ENCODE data around the gene ZNF207.

ZNF207 gene

GRCh38 chr17:32320847-32321246 is 29.1 kb upstream of the ZNF207 start:
- no peaks in the 10 kb centered on the region for H3F3A ChIP-seq (ENCODE audit: insufficient read depth)
- H3K79me2 ChIP-seq (ENCODE audit: insufficient read depth, low read length), result no peaks in the 10 kb centered on the region
- no peak overlapping the region for H2AFZ ChIP-seq (ENCODE audit: low read depth, low read length, severe bottlenecking)
- no peak overlapping the region for H3K4me3 ChIP-seq (ENCODE audit: insufficient read depth, low read length, poor library complexity, severe bottlenecking)
- no peaks in the 10 kb centered on the region for H3K9me3 ChIP-seq (ENCODE audit: insufficient read depth, low read length)
- H3K9ac ChIP-seq (ENCODE audit: low read length), result no peak overlapping the region
- no peaks in the 10 kb centered on the region for H4K20me1 ChIP-seq (ENCODE audit: low read depth, low read length)
- no peak overlapping the region for H3K4me2 ChIP-seq (ENCODE audit: low read depth, low read length, poor library complexity, severe bottlenecking)
- H3K9me2 ChIP-seq (replicated peaks; ENCODE audit: insufficient read depth, low read length), result no peaks in the 10 kb centered on the region
- no peak overlapping the region for H3K27ac ChIP-seq (ENCODE audit: low read depth, low read length)
- no peaks in the 10 kb centered on the region for H3K36me3 ChIP-seq (ENCODE audit: low read length)
- no peak for TF ChIP-seq CTCF (IDR thresholded peaks at IDR 0.05; ENCODE audit: insufficient read depth, low read length, poor library complexity, severe bottlenecking)
- TF ChIP-seq EZH2phosphoT487 (conservative IDR thresholded peaks at IDR 0.05; ENCODE audit: low read length), result no peak
- no peaks in the 10 kb centered on the region for H3K27me3 ChIP-seq (ENCODE audit: low read length)

DNA sequence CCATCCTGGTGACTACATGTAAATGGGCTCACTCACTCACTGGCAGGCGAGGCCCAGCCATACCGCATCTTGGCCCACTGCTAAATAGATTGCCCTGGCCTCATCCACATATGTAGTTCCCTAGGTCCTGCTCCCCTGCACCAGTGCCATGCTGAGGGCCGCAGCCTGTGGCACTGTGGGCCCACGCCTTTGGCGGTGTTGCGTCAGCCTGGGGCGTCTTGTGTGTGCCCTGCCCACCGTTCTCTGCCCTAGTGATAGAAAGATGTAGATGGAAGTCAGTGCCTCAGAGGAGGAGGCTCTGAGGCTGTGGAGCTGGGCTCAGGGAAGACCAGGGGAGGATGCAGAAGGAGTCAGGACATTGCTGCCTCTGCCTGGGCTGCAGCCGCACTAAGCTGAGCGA is 26.9 kb upstream of the ZNF207 start:
- H3K4me2 ChIP-seq (ENCODE audit: low read depth, low read length, poor library complexity, severe bottlenecking), result no peak overlapping the region
- no peaks in the 10 kb centered on the region for H3K27me3 ChIP-seq (ENCODE audit: low read length)
- H3K79me2 ChIP-seq (ENCODE audit: insufficient read depth, low read length), result no peaks in the 10 kb centered on the region
- TF ChIP-seq CTCF (IDR thresholded peaks at IDR 0.05; ENCODE audit: insufficient read depth, low read length, poor library complexity, severe bottlenecking) (no peak), EZH2phosphoT487 (conservative IDR thresholded peaks at IDR 0.05; ENCODE audit: low read length) (no peak)
- no peak overlapping the region for H2AFZ ChIP-seq (ENCODE audit: low read depth, low read length, severe bottlenecking)
- no peaks in the 10 kb centered on the region for H3F3A ChIP-seq (ENCODE audit: insufficient read depth)
- no peaks in the 10 kb centered on the region for H3K9me2 ChIP-seq (replicated peaks; ENCODE audit: insufficient read depth, low read length)
- H4K20me1 ChIP-seq (ENCODE audit: low read depth, low read length), result no peaks in the 10 kb centered on the region
- H3K9me3 ChIP-seq (ENCODE audit: insufficient read depth, low read length), result no peaks in the 10 kb centered on the region
- H3K9ac ChIP-seq (ENCODE audit: low read length), result no peak overlapping the region
- H3K27ac ChIP-seq (ENCODE audit: low read depth, low read length), result no peak overlapping the region
- H3K4me3 ChIP-seq (ENCODE audit: insufficient read depth, low read length, poor library complexity, severe bottlenecking), result no peak overlapping the region
- H3K36me3 ChIP-seq (ENCODE audit: low read length), result no peaks in the 10 kb centered on the region

DNA sequence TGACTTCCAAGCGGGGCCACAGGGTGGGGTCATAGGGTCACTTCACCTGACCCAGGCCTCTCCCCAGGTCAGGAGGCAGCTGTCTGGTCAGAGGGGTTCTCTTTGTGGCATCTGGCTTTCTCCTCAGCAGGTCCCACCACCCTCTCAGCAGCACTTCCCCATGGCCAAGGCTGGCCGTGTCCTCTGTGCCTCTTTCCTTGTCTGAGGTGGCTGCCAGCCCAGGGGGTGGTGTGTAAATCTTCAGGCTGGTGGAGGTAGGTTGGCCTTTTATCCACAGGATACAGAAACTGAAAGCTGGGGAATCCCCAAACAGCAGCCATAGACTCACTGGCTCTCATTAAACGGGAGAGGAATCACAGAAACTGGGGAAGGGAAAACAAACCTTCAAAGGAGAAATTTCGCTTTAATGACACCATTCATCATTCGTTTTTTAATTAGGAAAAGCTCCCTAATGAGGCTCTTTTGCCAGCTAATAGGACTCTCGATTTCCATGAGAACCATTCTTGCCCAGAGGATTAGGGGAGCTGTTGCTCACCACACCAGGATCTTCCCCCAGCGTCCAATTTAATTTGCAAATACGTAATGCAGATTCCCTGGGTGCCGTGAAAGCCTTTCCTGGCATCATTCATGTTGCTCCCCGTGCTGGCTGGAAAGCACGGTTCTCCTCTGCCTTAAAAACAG is 26.0 kb upstream of the ZNF207 start:
- Histone ChIP-seq H3K27me3 (ENCODE audit: low read length) (no peaks in the 10 kb centered on the region), H3K36me3 (ENCODE audit: low read length) (no peaks in the 10 kb centered on the region), H3K27ac (ENCODE audit: low read depth, low read length) (no peak overlapping the region), H3F3A (ENCODE audit: insufficient read depth) (no peaks in the 10 kb centered on the region), H3K4me2 (ENCODE audit: low read depth, low read length, poor library complexity, severe bottlenecking) (no peak overlapping the region), H3K79me2 (ENCODE audit: insufficient read depth, low read length) (no peaks in the 10 kb centered on the region), H4K20me1 (ENCODE audit: low read depth, low read length) (no peaks in the 10 kb centered on the region), H3K4me3 (ENCODE audit: insufficient read depth, low read length, poor library complexity, severe bottlenecking) (no peak overlapping the region), H3K9ac (ENCODE audit: low read length) (no peak overlapping the region), H2AFZ (ENCODE audit: low read depth, low read length, severe bottlenecking) (no peak overlapping the region), H3K9me3 (ENCODE audit: insufficient read depth, low read length) (no peaks in the 10 kb centered on the region), H3K9me2 (replicated peaks; ENCODE audit: insufficient read depth, low read length) (no peaks in the 10 kb centered on the region)
- TF ChIP-seq CTCF (IDR thresholded peaks at IDR 0.05; ENCODE audit: insufficient read depth, low read length, poor library complexity, severe bottlenecking), result no peak
- TF ChIP-seq EZH2phosphoT487 (conservative IDR thresholded peaks at IDR 0.05; ENCODE audit: low read length), result no peak

Data from SU-DHL-6 (cell line).